NT2/D1 (cell line): Measurements from ENCODE around the gene RPL10L.

Source experiments
- DNase-seq: peaks from one replicate; pipeline ENCODE4 v3.0.0-alpha.2; 2011; ENCODE audit warnings: low read depth, low spot score
- H3K27me3 ChIP-seq: 2 replicates; pipeline ENCODE4 v1.6.0; 2011; ENCODE audit warnings: mild to moderate bottlenecking; ENCODE audit not compliant: insufficient read length, insufficient read depth
- H3K36me3 ChIP-seq: 2 replicates; pipeline ENCODE4 v1.6.1; 2011; ENCODE audit warnings: mild to moderate bottlenecking, low read length, mixed read lengths; ENCODE audit not compliant: insufficient read depth, insufficient read length
- H3K4me1 ChIP-seq: 2 replicates; pipeline ENCODE4 v1.5.1; 2011; ENCODE audit not compliant: insufficient read depth, insufficient read length
- H3K4me3 ChIP-seq: 2 replicates; pipeline ENCODE4 v1.5.1; 2011; ENCODE audit warnings: low read depth; ENCODE audit not compliant: insufficient read length
- H3K9ac ChIP-seq: 2 replicates; pipeline ENCODE4 v1.6.0; 2011; ENCODE audit warnings: low read depth; ENCODE audit not compliant: insufficient read length
- H3K9me3 ChIP-seq: 2 replicates; pipeline ENCODE4 v1.5.1; 2011; ENCODE audit warnings: mild to moderate bottlenecking, low read length; ENCODE audit not compliant: insufficient read depth
- SUZ12 ChIP-seq: IDR thresholded peaks from 2 replicates; pipeline ENCODE4 v1.6.1; 2011; ENCODE audit not compliant: insufficient read length, insufficient read depth; ENCODE audit errors: extremely low read depth
- YY1 ChIP-seq: IDR thresholded peaks from 2 replicates; pipeline ENCODE4 v1.6.1; 2011; ENCODE audit not compliant: insufficient read length, insufficient read depth
- ZNF274 ChIP-seq: IDR thresholded peaks from 2 replicates; pipeline ENCODE4 v1.6.1; 2011; ENCODE audit warnings: mild to moderate bottlenecking, low read depth, low read length

The RPL10L gene

DNA sequence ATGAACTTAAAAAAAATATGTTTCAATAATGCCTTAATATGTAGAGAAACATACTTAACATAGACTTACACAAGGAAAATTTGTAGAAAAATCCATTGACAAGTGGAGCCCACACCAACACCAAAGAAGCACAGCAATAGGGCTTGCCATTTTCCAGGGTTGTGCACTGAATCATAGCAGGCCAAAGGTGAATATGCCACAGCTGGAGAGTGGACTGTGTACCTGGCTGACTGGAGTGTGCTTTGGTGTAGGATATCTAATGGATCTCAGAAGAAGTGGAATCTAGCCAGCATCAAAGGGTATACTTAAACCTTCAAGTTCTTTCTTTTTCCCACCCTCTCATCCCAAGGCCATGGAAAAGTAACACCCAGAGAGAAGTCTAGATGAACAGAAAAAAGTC is 4.8 kb downstream of the RPL10L start:
- no peak overlapping the region for H3K9ac ChIP-seq
- H3K27me3 ChIP-seq, result no peaks in the 10 kb centered on the region
- no peak for TF ChIP-seq ZNF274
- no peak for TF ChIP-seq YY1
- TF ChIP-seq SUZ12, result no peak
- H3K4me1 ChIP-seq, result no peaks in the 10 kb centered on the region
- H3K36me3 ChIP-seq, result no peaks in the 10 kb centered on the region
- H3K9me3 ChIP-seq, result no peaks in the 10 kb centered on the region
- no peak overlapping the region for H3K4me3 ChIP-seq
- no peak for DNase-seq

DNA sequence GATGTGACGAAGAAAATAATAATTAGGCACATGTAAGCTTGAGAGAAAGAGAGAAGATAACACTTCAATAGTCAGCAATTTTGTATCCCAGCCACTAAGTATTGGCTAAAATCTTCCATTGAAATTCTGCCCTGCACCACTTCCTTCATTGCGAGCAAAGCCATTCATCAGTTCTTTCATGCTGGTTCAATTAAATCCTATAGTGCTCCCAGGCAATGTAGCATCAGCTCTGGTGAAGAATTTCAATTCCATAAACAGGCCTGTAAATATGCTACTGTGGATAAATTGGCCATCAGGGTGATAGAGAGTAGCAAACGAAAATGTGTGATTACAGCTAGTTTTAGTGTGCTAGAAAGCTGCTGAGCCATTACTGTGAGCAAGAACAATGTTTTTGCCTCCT is 24.7 kb downstream of the RPL10L start:
- Histone ChIP-seq H3K9ac (no peak overlapping the region), H3K9me3 (no peaks in the 10 kb centered on the region), H3K4me1 (no peaks in the 10 kb centered on the region), H3K4me3 (no peak overlapping the region), H3K36me3 (no peaks in the 10 kb centered on the region), H3K27me3 (no peaks in the 10 kb centered on the region)
- TF ChIP-seq YY1, result no peak
- no peak for TF ChIP-seq SUZ12
- no peak for DNase-seq
